Activated T-helper 9 cell treated with anti-CD3 and anti-CD28 coated beads, Interleukin-2, amount 50 U/mL, for 16 hours (primary cell): ENCODE results near the gene CCNL1.

ENCODE experiments used
- DNase-seq: peaks from one replicate; pipeline ENCODE4 v3.0.0-alpha.2; 2020; ENCODE audit warnings: low read depth

The CCNL1 gene

GRCh38 chr3:157145606-157146322 is 14.2 kb downstream of the CCNL1 start:
- DNase-seq = no peak

GRCh38 chr3:157142315-157142714 is 17.6 kb downstream of the CCNL1 start:
- DNase-seq = no peak

- no peak for DNase-seq
Measured at GRCh38 chr3:157139938-157140534, 19.9 kb downstream of the CCNL1 start.

- DNase-seq = no peak
Measured at GRCh38 chr3:157136647-157137387, 23.1 kb downstream of the CCNL1 start.

GRCh38 chr3:157135671-157136396 is 24.1 kb downstream of the CCNL1 start:
- no peak for DNase-seq

GRCh38 chr3:157134620-157135191 is 25.2 kb downstream of the CCNL1 start:
- DNase-seq = no peak

- no peak for DNase-seq
Measured at GRCh38 chr3:157133434-157134320, 26.3 kb downstream of the CCNL1 start.

GRCh38 chr3:157132936-157133335 is 27.0 kb downstream of the CCNL1 start:
- DNase-seq = no peak

- DNase-seq = no peak
Measured at GRCh38 chr3:157132341-157132740, 27.6 kb downstream of the CCNL1 start.

GRCh38 chr3:157131861-157132260 is 28.1 kb downstream of the CCNL1 start:
- DNase-seq = no peak

GRCh38 chr3:157130467-157131251 is 29.3 kb downstream of the CCNL1 start:
- peak; percentile 60 for DNase-seq

GRCh38 chr3:157129803-157130466 is 30.0 kb downstream of the CCNL1 start:
- DNase-seq = peak; percentile 9

- DNase-seq = no peak
Measured at GRCh38 chr3:157128771-157129681, 30.9 kb downstream of the CCNL1 start.

GRCh38 chr3:157127831-157128767 is 31.8 kb downstream of the CCNL1 start:
- DNase-seq = peak; percentile 51

- DNase-seq = no peak
Measured at GRCh38 chr3:157127268-157127667, 32.7 kb downstream of the CCNL1 start.

GRCh38 chr3:157126365-157126764 is 33.6 kb downstream of the CCNL1 start:
- DNase-seq = no peak

GRCh38 chr3:157125101-157125500 is 34.8 kb downstream of the CCNL1 start:
- DNase-seq = no peak
